Omental fat pad (tissue), 4 donors: Measurements from ENCODE around the gene FEM1A. TPM values are rescaled to one million over a fixed set of nuclear protein-coding genes. Genes with fewer than 3 reads are reported as not detected.
"Not testable (repeated sequence)": the region's sequence is repeated elsewhere in the genome, so short reads cannot be mapped to it uniquely, and the experiment has no call there.

Source experiments
- ATAC-seq: fragments of 150-250 bp; one replicate; pipeline ENCODE4 v1.9.1; 2016; ENCODE audit warnings: mild to moderate bottlenecking, moderate library complexity; ENCODE audit not compliant: low FRiP score
- DNase-seq: peaks from one replicate; pipeline ENCODE4 v3.0.0-alpha.2; 2019; ENCODE audit warnings: low spot score
- total RNA-seq, 4 donors: library from RNA; depleted of rRNA; stranded (reverse); fragments of >200 nt; gene quantifications; one replicate each; pipeline ENCODE4 v1.1.0, GENCODE V29; 2016
- TF ChIP-seq, protein P1 (sequence below), 3 donors: fragments of 450-650 bp; IDR thresholded peaks; one replicate each; pipeline ENCODE4 v1.5.1; 2016 to 2017; ENCODE audit warnings: antibody characterized with exemption in 3 of 3, mild to moderate bottlenecking in 3 of 3, moderate library complexity in 2 of 3

Gene FEM1A
- total RNA-seq, 4 donors from 2014 or later, result 11.8 to 22.1 (median 13.9) TPM

DNA sequence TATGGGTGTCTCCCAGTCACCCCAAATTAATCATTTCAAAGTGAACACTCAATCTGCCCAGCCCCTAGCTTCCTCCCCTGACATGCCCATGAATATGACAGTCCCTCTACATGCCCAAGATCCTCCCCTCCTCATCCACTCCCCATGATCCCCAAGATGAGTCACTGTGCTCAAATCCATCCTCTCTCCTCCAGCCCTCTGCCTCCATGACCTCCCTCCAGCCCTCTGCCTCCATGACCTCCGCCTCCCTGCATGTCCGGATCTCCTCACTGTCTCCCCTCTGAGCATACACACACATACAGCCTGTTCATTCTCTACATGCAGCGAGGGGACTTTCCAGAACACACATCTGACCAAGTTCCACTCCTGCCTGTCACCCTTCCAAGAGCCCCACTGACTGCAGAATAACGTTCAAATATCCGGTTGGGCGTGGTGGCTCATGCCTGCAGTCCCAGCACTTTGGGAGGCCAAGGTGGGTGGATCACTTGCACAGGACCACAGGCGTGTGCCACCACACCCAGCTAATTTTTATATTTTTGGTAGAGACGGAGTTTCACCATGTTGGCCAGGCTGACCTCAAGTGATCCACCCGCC, 18.4 kb upstream of the FEM1A start:
- DNase-seq (no peak), ATAC-seq (no peak)
- TF ChIP-seq, protein P1, sequence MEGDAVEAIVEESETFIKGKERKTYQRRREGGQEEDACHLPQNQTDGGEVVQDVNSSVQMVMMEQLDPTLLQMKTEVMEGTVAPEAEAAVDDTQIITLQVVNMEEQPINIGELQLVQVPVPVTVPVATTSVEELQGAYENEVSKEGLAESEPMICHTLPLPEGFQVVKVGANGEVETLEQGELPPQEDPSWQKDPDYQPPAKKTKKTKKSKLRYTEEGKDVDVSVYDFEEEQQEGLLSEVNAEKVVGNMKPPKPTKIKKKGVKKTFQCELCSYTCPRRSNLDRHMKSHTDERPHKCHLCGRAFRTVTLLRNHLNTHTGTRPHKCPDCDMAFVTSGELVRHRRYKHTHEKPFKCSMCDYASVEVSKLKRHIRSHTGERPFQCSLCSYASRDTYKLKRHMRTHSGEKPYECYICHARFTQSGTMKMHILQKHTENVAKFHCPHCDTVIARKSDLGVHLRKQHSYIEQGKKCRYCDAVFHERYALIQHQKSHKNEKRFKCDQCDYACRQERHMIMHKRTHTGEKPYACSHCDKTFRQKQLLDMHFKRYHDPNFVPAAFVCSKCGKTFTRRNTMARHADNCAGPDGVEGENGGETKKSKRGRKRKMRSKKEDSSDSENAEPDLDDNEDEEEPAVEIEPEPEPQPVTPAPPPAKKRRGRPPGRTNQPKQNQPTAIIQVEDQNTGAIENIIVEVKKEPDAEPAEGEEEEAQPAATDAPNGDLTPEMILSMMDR (IDR thresholded peaks at IDR 0.05), result no peak

DNA sequence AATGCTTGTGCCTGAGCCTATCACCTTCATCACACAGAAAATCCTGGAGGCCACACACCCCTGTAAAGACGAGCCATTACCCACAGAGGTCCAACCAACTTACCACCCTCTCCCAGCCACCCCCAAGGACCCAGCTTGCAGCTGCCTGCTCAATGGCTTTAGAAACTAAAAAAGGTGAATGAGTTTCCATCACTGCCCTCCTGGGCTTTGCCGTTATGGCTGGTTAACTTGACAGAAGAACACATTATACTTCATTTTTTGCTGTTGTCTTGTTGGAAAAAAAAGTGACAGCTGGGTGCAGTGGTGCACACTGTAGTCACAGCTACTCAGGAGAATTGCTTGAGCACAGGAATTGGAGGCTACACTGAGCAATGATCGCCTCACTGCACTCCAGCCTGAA, 17.4 kb upstream of the FEM1A start:
- DNase-seq, result no peak
- no peak for ATAC-seq
- TF ChIP-seq, protein P1 (IDR thresholded peaks at IDR 0.05), result no peak

DNA sequence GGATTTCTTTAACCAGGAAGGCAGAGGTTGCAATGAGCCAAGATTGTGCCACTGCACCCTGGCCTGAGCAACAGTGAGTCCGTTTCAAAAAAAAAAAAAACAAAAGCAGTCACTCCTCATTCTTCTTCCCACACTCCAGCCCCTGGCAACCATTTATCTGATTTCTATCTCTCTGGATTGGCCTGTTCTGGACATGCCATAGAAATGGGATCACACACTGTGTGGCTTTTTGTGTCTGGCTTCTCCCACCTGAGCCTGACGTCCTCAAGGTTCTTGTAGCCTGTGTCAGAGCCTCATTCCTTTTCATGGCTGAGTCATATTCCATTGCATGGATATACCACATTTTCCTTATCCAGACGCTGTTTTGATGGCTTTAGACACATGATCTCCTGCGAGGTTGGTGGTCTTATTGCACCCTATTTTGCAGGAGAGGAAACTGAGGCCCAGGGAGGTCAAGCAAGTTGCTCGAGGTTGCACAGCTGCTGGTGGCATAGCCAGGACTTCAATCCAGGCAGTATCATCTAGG, 15.8 kb upstream of the FEM1A start:
- no peak for DNase-seq
- TF ChIP-seq, protein P1 (IDR thresholded peaks at IDR 0.05), result no peak
- no peak for ATAC-seq

DNA sequence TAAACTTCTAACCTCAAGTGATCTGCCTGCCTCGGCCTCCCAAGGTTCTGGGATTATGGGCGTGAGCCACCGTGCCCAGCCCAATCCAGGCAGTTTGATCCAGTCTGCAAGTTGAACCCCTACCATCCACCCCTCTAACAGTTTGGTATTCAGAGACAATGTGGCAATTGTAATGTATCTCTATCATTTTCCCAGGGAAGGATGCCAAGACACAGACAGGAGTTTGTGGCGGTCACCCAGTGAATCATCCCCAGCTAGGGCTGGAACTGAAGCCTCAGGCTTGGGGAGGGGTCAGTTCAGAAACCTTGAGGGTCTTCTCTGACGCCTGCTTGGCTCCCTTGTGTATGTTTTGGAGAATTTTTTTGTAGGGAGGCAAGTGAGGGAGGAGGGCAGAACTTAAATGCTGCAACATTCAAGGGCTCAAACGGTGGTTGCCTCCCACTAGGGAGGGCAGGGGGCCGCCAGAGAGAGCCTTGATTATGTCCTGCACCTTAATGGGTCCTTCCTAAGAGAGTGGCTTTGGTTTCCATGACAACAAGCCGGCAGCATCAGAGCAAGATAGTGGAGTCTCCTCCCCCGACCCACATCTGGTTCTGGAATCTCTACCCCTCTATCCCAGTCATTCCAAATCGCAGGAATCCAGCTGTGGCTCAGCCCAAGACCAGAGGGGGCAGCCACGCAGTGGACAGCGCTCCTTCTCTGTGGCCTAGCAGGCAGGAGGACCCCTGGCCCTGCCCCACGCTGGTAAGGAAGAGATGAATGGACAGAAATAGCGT, 14.9 kb upstream of the FEM1A start:
- ATAC-seq (no peak), DNase-seq (no peak)
- TF ChIP-seq, protein P1 (IDR thresholded peaks at IDR 0.05), result no peak

DNA sequence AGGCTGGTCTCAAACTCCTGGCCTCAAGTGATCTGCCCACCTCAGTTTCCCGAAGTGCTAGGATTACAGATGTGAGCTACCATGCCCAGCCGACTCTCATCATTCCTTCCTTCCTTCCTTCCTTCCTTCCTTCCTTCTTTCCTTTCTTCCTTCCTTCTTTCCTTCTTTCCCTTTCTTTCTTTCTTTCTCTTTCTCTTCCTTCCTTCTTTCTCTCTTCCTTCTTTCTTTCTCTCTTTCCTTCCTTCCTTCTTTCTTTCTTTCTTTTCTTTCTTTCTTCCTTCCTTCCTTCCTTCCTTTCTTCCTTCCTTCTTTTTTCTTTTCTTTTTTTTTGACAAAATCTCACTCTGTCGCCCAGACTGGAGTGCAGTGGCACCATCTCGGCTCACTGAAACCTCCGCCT, 13.4 kb upstream of the FEM1A start:
- DNase-seq, ATAC-seq: not testable (repeated sequence)

DNA sequence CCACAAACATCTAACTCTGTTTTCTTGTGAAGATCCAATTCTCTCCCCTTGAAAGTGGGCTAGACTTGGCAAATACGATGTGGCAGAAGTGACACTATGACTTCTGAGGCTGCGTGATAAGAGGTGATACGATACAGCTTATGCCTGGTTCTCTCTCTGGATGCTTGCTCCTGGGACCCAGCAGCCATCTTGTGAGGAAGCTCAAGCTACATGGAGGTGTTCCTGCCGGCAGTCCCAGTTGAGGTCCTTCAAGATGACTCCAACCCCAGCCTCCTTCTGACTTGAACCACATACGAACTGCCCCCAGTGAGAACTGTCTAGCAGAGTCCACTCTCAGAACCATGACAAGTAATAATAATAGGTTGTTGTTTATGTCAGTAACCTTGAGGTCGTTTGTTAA, 10.7 kb upstream of the FEM1A start:
- TF ChIP-seq, protein P1 (IDR thresholded peaks at IDR 0.05), result no peak
- no peak for DNase-seq

DNA sequence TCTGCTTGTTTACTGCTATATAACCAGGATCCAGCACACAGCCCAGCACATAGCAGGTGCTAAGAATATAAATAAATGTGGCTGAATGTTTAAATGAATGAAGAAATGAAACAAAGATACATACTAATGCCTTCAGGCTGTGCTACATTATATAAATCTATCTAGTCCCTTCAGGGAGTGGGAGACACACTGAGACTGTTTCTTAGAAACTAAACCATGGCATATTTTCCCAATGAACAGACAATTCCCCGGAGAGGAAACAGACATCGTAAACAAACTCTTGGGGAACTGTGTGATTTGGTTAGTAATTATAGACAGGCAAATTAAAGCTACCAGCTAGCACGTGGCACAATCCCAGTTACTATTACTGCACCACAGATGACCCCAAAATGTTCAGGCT, 9.7 kb upstream of the FEM1A start:
- TF ChIP-seq, protein P1 (IDR thresholded peaks at IDR 0.05), result no peak
- ATAC-seq, result no peak

More for the DNA sequence above, 10.7 kb upstream of the FEM1A start:
- ATAC-seq, result no peak

DNA sequence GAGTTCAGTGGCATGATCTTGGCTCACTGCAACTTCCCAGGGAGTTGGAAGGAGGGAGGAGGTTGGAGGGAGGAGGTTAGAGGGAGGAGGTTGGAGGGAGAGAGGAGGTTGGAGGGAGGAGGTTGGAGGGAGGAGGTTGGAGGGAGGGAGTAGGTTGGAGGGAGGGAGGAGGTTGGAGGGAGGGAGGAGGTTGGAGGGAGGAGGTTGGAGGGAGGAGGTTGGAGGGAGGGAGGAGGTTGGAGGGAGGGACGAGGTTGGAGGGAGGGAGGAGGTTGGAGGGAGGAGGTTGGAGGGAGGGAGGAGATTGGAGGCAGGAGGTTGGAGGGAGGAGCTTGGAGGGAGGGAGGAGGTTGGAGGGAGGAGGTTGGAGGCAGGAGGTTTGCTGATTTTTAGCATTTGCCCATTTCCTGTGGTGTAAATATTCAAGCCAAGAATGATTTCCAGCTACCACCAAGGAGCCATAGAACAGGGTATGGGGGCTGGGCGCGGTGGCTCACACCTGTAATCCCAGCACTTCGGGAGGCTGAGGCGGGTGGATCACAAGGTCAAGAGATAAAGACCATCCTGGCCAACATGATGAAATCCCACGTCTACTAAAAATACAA, 5.0 kb upstream of the FEM1A start:
- ATAC-seq, DNase-seq: not testable (repeated sequence)

More for the DNA sequence above, 9.7 kb upstream of the FEM1A start:
- DNase-seq, result no peak

DNA sequence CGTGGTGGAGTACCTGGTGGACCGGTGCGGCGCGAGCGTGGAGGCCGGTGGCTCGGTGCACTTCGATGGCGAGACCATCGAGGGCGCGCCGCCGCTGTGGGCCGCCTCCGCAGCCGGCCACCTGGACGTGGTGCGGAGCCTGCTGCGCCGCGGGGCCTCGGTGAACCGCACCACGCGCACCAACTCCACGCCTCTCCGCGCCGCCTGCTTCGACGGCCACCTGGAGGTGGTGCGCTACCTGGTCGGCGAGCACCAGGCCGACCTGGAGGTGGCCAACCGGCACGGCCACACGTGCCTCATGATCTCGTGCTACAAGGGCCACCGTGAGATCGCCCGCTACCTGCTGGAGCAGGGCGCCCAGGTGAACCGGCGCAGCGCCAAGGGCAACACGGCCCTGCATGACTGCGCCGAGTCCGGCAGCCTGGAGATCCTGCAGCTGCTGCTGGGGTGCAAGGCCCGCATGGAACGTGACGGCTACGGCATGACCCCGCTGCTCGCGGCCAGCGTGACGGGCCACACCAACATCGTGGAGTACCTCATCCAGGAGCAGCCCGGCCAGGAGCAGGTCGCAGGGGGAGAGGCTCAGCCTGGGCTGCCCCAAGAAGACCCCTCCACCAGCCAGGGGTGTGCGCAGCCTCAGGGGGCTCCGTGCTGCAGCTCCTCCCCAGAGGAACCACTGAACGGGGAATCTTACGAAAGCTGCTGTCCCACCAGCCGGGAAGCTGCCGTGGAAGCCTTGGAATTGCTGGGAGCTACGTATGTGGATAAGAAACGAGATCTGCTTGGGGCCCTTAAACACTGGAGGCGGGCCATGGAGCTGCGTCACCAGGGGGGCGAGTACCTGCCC, 708 bp downstream of the FEM1A start:
- not testable (repeated sequence) for ATAC-seq, DNase-seq

DNA sequence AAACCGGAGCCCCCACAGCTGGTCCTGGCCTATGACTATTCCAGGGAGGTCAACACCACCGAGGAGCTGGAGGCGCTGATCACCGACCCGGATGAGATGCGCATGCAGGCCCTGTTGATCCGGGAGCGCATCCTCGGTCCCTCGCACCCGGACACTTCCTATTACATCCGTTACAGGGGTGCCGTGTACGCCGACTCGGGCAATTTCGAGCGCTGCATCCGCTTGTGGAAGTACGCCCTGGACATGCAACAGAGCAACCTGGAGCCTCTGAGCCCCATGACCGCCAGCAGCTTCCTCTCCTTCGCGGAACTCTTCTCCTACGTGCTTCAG, 1.3 kb downstream of the FEM1A start:
- not testable (repeated sequence) for ATAC-seq, DNase-seq
